ENCODE data around the gene TAF12.
"Not testable (repeated sequence)": the region's sequence is repeated elsewhere in the genome, so short reads cannot be mapped to it uniquely, and the experiment has no call there.

TAF12 gene

DNA sequence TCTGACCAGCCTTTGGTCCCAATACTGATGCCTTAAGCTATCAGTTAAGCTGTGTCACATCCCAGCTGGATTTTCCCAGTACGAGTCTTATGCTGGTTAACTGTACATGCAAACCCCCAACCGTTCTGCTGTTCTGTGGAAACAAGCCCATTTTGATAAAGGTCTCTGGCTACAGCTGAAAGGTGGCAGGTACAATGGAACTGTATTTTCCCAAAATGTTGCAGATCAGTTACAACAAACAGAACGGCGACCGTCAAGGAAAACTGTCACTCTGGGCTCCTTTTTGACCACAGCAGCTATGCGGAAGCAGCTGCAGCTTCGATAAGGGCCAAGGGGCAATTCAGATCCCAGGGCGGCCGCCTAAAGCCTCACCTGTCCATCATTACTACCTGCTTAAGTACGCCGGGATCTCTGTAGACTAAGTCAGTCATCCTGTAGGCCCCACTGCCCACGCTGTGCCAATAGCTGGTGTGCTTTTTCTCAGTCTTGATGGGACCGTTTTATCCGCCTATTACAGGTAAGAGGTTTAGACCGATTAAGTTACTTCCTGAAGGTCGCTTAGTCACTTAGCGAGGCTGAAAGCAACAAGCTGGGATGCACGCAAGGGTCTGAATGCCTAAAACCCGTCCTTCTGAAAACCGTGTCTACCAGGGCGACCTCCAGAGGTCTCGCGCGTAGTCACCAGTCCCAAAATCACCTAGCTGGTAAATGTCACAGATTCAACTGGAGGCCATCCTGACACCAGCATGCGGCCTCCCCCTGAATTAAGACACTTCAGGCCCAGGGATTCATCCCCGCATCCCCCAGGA lies 61.9 kb downstream of the TAF12 start:
- DNase-seq = peak; percentile 14

DNA sequence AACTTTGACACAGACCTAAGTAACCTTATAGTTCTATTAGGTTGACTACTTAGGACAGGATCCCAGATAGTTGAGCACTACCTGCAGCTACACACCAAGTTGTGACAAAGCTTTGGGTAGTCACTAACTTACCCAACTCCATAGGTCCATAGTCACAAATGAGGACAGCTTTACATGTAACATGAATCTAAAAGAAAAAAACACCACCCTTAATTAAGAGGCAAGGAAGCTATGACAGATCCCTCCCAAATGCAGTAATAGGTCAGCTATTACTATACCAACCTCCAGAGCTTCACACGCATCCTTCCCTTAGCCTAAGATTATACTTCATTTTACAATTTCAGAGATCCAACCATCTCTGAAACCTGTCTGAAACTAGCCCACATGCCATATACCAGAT lies 63.5 kb downstream of the TAF12 start:
- DNase-seq = no peak

DNA sequence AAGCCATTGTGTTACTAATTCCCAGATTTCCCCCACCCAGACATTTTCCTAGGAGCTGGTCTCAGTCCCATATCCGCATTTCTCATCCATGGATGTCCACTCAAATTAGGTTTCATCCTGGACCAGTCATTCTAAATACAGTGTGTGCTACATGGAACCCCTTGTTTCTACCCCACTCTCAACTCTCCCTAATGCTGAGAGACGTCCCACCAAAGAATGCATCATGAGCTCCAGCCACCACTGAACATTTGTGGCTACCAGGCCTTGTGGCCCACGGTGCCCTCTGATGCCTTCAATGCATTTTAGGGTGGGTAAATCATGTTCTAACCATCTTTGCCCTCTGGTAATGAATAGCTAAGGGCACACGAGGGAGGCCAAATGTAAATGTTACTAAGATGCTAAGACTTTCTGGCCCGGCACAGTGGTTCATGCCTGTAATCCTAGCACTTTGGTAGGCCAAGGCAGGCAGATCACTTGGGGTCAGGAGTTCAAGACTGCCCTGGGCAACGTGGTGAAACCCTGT lies 64.1 kb downstream of the TAF12 start:
- DNase-seq = no peak

DNA sequence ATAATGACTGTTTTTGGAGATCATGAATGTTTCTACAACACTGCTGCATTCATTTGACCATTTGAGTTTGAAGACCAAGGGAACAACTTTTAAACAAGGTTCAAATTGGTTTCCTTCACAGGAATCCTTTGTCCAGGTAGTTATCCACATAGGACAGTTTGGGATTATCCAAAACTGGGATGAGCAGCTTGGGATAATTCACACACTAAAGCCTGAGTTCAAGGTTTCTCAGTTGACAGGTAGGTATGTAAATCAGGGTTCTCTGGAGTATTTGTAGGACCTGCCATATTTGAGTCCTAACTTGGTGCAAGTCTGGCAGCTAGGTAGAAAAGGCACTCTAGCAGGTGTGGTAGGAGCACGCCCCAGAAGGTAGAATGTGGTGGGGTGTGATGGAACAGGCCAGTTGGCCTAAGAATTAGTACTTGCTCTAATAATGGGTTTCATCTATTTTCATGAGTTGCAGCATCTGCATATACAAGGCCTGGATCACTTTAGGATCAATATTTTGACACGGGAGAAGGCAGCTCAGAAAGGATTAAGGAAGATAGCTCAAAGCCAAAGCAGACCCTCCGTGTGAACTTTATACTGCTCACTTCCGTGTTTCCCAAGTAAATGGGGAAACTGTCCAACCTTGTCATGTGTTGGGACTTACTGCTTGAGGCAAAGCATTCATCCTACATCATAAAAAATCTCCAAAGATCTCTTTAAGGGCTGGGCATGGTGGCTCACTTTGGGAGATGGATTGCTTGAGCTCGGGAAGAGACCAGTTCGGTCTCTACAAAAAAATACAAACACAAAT lies 64.9 kb downstream of the TAF12 start:
- DNase-seq = no peak

DNA sequence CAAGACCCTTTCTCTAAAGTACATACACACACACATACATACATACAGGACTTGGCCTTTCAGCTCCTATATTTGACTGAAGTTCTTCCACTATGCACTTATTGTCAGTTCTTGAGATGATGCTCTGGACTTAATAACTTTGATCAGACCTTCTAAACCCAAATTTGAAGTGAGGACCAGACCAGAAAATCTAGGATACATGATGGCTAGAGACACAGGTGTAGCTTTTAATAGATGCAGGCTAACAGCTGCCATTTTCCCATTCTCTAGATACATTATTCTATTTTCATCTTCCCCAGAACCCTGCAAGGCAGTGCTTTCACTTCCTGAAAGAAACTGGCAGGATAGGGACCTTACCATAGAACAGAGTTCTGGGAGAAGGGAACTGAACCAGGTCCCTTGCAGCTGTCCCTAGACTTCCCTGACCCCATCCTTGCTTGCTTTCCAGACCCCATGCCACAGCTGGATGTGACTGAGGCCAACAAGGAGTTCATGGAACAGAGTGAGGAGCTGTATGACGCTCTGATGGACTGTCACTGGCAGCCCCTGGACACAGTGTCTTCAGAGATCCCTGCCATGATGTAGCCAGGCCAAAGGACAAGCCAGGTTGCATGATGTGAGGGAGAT lies 65.7 kb downstream of the TAF12 start:
- DNase-seq = no peak

DNA sequence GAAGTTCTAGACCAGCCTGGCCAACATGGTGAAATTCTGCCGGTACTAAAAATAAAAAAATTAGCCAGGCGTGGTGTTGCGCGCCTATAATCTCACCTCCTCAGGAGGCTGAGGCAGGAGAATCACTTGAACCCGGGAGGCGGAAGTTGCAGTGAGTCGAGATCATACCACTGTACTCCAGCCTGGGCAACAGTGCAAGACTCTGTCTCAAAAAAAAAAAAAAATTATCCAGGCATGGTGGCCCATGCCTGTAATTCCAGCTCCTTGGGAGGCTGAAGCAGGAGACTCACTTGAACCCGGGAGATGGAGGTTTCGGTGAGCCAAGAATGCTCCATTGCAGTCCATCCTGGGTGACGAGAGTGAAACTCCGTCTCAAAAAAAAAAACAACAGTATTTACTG lies 69.3 kb downstream of the TAF12 start:
- no peak for DNase-seq

DNA sequence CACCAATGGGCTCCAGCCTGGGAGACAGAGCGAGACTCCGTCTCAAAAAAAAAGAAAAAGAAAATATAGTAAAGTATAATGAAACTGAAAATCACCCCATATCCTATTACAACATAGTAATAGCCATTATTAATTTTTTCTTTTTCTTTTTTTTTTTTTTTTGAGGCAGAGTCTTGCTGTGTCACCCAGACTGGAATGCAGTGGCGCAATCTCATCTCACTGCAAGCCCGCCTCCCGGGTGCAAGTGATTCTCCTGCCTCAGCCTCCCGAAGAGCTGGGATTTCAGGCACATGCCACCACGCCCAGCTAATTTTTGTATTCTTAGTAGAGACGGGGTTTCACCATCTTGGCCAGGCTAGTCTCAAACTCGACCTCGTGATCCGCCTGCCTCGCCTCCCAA lies 70.0 kb downstream of the TAF12 start:
- DNase-seq = not testable (repeated sequence)

DNA sequence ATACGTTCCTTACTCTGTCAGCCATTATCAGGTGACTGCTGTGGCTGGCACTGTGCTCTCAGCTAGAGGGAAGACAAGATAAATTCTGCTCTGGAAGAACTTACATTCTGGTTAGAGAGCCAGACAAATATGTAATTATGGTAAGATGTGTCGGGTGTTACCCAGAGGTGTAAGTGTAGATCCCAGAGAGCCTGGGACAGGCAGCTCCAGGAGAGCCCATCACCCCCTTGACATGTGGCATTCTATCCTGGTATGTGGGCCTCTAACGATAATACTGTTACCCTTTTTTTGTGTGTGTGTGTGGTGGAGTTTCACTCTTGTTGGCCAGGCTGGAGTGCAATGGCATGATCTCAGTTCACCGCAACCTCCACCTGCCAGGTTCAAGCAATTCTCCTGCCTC lies 71.0 kb downstream of the TAF12 start:
- no peak for DNase-seq

DNA sequence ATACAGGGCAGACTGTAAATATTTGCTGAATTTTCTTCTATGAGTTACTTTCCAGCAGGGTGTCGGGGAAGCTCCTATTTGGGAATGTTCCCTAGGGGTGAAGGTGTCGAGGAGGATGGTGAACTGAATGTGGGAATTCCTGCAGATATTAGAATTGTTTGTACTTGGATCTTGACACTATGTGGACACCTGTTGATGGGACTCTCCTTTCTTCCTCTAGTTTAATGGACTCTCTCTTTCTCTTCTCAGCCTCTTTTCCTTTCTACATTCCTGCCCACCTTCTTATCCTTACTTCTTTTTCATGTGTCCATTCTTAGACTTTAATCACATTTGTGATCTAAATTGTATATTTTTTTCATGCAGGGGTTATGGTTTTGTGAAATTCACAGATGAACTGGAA lies 75.9 kb downstream of the TAF12 start:
- no peak for DNase-seq

DNA sequence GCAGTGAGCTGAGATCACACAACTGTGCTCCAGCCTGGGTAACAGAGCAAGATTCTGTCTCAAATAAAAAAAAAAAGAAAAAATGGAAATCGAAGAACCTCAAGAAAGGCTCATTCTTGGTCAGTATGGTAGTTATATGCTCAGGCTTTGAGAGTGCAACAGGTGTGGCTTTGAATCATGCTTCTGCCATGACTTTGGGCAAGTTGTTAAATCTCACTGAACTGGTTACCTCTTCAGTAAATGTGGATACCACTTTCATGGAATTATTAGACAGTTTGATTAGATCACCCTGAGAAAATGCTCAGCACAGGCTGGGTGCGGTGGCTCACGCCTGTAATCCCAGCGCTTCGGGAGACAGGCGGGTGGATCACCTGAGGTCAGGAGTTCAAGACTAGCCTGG lies 77.1 kb downstream of the TAF12 start:
- DNase-seq = no peak

DNA sequence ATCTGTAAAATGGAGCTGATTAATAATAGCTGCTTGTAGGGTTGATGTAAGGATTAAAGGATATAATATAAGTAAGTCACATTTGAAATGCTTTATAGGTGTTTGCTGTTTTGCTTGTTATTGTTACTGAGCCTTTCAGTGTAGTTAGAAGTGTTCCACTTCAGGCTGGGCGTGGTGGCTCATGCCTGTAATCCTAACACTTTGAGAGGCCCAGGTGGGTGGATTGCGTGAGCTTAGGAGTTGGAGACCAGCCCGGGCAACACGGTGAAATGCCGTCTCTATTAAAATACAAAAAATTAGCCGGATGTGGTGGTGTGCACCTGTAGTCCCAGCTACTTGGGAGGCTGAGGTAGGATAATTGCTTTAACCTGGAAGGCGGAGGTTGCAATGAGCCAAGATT lies 77.8 kb downstream of the TAF12 start:
- DNase-seq = no peak

DNA sequence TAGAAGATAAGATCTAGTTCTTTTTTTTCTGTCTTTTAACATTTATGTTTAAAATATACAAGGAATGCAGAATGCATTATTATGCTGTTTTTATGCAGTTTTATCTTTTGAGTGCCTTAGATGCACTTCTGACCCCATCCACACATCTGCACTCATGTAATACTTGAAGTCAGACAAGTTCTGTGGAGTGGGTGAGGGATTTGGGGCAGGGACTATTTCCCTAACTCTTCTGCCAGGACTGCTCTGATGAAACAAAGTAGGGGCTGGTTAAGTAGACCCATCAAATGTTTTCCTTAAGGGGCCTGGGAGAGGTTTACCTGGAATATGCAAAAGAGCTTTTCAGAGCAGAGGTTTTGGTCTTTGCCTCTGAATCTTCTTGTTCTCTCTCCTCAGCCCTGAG lies 78.6 kb downstream of the TAF12 start:
- DNase-seq = no peak

DNA sequence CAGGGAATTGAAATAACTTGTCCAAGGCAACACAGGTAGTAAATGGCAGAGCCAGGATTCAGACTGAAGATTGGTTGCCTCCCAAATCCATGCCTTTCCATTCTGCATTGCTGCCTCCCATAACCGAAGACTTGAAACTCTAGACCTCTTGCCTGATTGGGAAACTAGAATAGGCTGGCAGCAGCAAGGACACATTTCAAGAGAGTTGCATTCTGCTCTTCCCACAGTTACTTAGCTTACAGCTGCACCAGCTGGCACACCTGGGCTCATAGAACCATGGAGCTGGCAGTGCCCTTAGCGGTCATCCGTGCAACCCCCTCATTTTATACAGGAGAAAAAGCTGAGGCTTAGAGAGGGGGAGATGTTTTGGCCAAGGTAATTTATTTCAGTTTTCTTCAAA lies 82.0 kb downstream of the TAF12 start:
- DNase-seq = no peak

Data from midbrain (tissue), 1 donor.